Endothelial cell of umbilical vein (primary cell): ENCODE measurements around the gene IKZF3.

Experiments
- EZH2 ChIP-seq: IDR thresholded peaks from 2 replicates; pipeline ENCODE4 v1.6.1; 2012; ENCODE audit warnings: borderline replicate concordance, low read depth, mild to moderate bottlenecking, moderate library complexity, low read length, inconsistent platforms; ENCODE audit not compliant: severe bottlenecking
- POLR2A ChIP-seq: IDR thresholded peaks from 2 replicates; pipeline ENCODE4 v1.6.1; 2012; ENCODE audit warnings: low read depth, mild to moderate bottlenecking, control low read depth, low read length
- POLR2AphosphoS5 ChIP-seq: IDR thresholded peaks from 2 replicates; pipeline ENCODE4 v1.6.1; 2012; ENCODE audit warnings: low read depth, mild to moderate bottlenecking, control low read depth, low read length, moderate library complexity; ENCODE audit not compliant: insufficient read depth
- TF ChIP-seq, protein P1 (sequence below), 2 donors: IDR thresholded peaks; 1 replicate in 1 of 2; 2 replicates in 1 of 2; pipeline ENCODE4 v1.5.1; 2011; ENCODE audit warnings: low read length in 2 of 2, mild to moderate bottlenecking in 2 of 2, moderate library complexity in 2 of 2, control low read depth in 1 of 2, inconsistent platforms in 1 of 2, low read depth in 1 of 2; ENCODE audit not compliant: insufficient read depth in 1 of 2; ENCODE audit errors: extremely low read depth in 1 of 2

GRCh38 chr17:39813631-39814030, 50.5 kb downstream of the IKZF3 start:
- TF ChIP-seq EZH2 (no peak), POLR2A (no peak), POLR2AphosphoS5 (no peak)
- TF ChIP-seq, protein P1, sequence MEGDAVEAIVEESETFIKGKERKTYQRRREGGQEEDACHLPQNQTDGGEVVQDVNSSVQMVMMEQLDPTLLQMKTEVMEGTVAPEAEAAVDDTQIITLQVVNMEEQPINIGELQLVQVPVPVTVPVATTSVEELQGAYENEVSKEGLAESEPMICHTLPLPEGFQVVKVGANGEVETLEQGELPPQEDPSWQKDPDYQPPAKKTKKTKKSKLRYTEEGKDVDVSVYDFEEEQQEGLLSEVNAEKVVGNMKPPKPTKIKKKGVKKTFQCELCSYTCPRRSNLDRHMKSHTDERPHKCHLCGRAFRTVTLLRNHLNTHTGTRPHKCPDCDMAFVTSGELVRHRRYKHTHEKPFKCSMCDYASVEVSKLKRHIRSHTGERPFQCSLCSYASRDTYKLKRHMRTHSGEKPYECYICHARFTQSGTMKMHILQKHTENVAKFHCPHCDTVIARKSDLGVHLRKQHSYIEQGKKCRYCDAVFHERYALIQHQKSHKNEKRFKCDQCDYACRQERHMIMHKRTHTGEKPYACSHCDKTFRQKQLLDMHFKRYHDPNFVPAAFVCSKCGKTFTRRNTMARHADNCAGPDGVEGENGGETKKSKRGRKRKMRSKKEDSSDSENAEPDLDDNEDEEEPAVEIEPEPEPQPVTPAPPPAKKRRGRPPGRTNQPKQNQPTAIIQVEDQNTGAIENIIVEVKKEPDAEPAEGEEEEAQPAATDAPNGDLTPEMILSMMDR (IDR thresholded peaks at IDR 0.05; ENCODE audit: extremely low read depth in 1 of 2, insufficient read depth in 1 of 2, low read depth in 1 of 2, low read length in 2 of 2), result no peak
